ENCODE data around the gene KIRREL3. TPM values are rescaled to one million over a fixed set of nuclear protein-coding genes. Genes with fewer than 3 reads are reported as not detected.

The KIRREL3 gene
- polyA plus RNA-seq, 1 donor (not counting 4 experiments of a cell fraction or from before 2014, with no cell fraction given): 0.04 TPM

GRCh38 chr11:126809514-126810289 is 190.9 kb downstream of the KIRREL3 start:
- H3K79me2 ChIP-seq (ENCODE audit: control insufficient read depth, insufficient read depth, low read length): no peaks in the 10 kb centered on the region
- no peak overlapping the region for H3K27ac ChIP-seq (ENCODE audit: control insufficient read depth, insufficient read depth, low read length)
- DNase-seq (ENCODE audit: low read depth, low spot score) (no peak), FAIRE-seq (no peak)
- H3K4me3 ChIP-seq (ENCODE audit: control insufficient read depth in 2 of 3, extremely low read depth in 1 of 3, insufficient read depth in 2 of 3, low read depth in 1 of 3, low read length in 3 of 3): no peak overlapping the region
- H3K4me2 ChIP-seq (ENCODE audit: control insufficient read depth, extremely low read depth, insufficient read depth, low read depth, low read length): no peak overlapping the region
- TF ChIP-seq CTCF (optimal IDR thresholded peaks at IDR 0.05 in 1 of 3, IDR thresholded peaks at IDR 0.05 in 1 of 3, conservative IDR thresholded peaks at IDR 0.05 in 1 of 3; ENCODE audit: extremely low read depth in 1 of 3, insufficient read depth in 2 of 3, low read length in 3 of 3) (no peak), EZH2 (IDR thresholded peaks at IDR 0.05; ENCODE audit: low read length) (no peak)
- H3K9ac ChIP-seq (ENCODE audit: control insufficient read depth, extremely low read depth, insufficient read depth, low read length): no peak overlapping the region
- H2AFZ ChIP-seq (ENCODE audit: control insufficient read depth, low read length): no peak overlapping the region
- no peaks in the 10 kb centered on the region for H3K36me3 ChIP-seq (ENCODE audit: control insufficient read depth in 2 of 2, extremely low read depth in 1 of 2, insufficient read depth in 2 of 2, low read length in 2 of 2)
- no peaks in the 10 kb centered on the region for H3K9me3 ChIP-seq (ENCODE audit: control insufficient read depth, low read depth, low read length)
- dilution Hi-C loops (cut with MboI; ENCODE audit: extremely low pct_ligation_motif_present, low sequenced_read_pairs): no loop called here
- H3K27me3 ChIP-seq (ENCODE audit: control insufficient read depth, extremely low read depth, insufficient read depth, low read length): no peaks in the 10 kb centered on the region
- H3K9me1 ChIP-seq (ENCODE audit: control insufficient read depth, extremely low read depth, insufficient read depth, low read length): no peaks in the 10 kb centered on the region
- H4K20me1 ChIP-seq (ENCODE audit: control insufficient read depth, extremely low read depth, insufficient read depth, low read length): no peaks in the 10 kb centered on the region
- no peaks in the 10 kb centered on the region for H3K4me1 ChIP-seq (ENCODE audit: control insufficient read depth, extremely low read depth, insufficient read depth, low read length)

- DNase-seq (ENCODE audit: low read depth, low spot score) (no peak), FAIRE-seq (no peak)
- no peaks in the 10 kb centered on the region for H3K27me3 ChIP-seq (ENCODE audit: control insufficient read depth, extremely low read depth, insufficient read depth, low read length)
- no peaks in the 10 kb centered on the region for H3K9me1 ChIP-seq (ENCODE audit: control insufficient read depth, extremely low read depth, insufficient read depth, low read length)
- H3K79me2 ChIP-seq (ENCODE audit: control insufficient read depth, insufficient read depth, low read length): no peaks in the 10 kb centered on the region
- H3K9me3 ChIP-seq (ENCODE audit: control insufficient read depth, low read depth, low read length): no peaks in the 10 kb centered on the region
- no peak overlapping the region for H3K27ac ChIP-seq (ENCODE audit: control insufficient read depth, insufficient read depth, low read length)
- dilution Hi-C loops (cut with MboI; ENCODE audit: extremely low pct_ligation_motif_present, low sequenced_read_pairs): no loop called here
- no peak overlapping the region for H3K4me3 ChIP-seq (ENCODE audit: control insufficient read depth in 2 of 3, extremely low read depth in 1 of 3, insufficient read depth in 2 of 3, low read depth in 1 of 3, low read length in 3 of 3)
- H3K9ac ChIP-seq (ENCODE audit: control insufficient read depth, extremely low read depth, insufficient read depth, low read length): no peak overlapping the region
- no peak overlapping the region for H3K4me2 ChIP-seq (ENCODE audit: control insufficient read depth, extremely low read depth, insufficient read depth, low read depth, low read length)
- no peaks in the 10 kb centered on the region for H3K4me1 ChIP-seq (ENCODE audit: control insufficient read depth, extremely low read depth, insufficient read depth, low read length)
- H2AFZ ChIP-seq (ENCODE audit: control insufficient read depth, low read length): no peak overlapping the region
- H3K36me3 ChIP-seq (ENCODE audit: control insufficient read depth in 2 of 2, extremely low read depth in 1 of 2, insufficient read depth in 2 of 2, low read length in 2 of 2): no peaks in the 10 kb centered on the region
- TF ChIP-seq CTCF (optimal IDR thresholded peaks at IDR 0.05 in 1 of 3, IDR thresholded peaks at IDR 0.05 in 1 of 3, conservative IDR thresholded peaks at IDR 0.05 in 1 of 3; ENCODE audit: extremely low read depth in 1 of 3, insufficient read depth in 2 of 3, low read length in 3 of 3): no peak
- TF ChIP-seq EZH2 (IDR thresholded peaks at IDR 0.05; ENCODE audit: low read length): no peak
- no peaks in the 10 kb centered on the region for H4K20me1 ChIP-seq (ENCODE audit: control insufficient read depth, extremely low read depth, insufficient read depth, low read length)
Measured at GRCh38 chr11:126808836-126809235, 191.7 kb downstream of the KIRREL3 start.
